ENCODE measurements around the gene FSTL5.

The FSTL5 gene

GRCh38 chr4:161454860-161455259 lies 708.9 kb downstream of the FSTL5 start:
- no peak for ATAC-seq
- TF ChIP-seq GLIS3 (CRISPR knock-in tag; IDR thresholded peaks at IDR 0.05), result no peak
- TF ChIP-seq, protein P1, sequence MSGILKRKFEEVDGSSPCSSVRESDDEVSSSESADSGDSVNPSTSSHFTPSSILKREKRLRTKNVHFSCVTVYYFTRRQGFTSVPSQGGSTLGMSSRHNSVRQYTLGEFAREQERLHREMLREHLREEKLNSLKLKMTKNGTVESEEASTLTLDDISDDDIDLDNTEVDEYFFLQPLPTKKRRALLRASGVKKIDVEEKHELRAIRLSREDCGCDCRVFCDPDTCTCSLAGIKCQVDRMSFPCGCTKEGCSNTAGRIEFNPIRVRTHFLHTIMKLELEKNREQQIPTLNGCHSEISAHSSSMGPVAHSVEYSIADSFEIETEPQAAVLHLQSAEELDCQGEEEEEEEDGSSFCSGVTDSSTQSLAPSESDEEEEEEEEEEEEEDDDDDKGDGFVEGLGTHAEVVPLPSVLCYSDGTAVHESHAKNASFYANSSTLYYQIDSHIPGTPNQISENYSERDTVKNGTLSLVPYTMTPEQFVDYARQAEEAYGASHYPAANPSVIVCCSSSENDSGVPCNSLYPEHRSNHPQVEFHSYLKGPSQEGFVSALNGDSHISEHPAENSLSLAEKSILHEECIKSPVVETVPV (CRISPR knock-in tag; IDR thresholded peaks at IDR 0.05), result no peak
- TF ChIP-seq OSR1 (CRISPR knock-in tag; IDR thresholded peaks at IDR 0.05), result no peak
- TF ChIP-seq ZNF70 (CRISPR knock-in tag; IDR thresholded peaks at IDR 0.05), result no peak

GRCh38 chr4:161448550-161449180 lies 715.1 kb downstream of the FSTL5 start:
- no peak for TF ChIP-seq RARB (CRISPR knock-in tag; IDR thresholded peaks at IDR 0.05)
- TF ChIP-seq SNAI2 (CRISPR knock-in tag; IDR thresholded peaks at IDR 0.05), result no peak
- no peak for TF ChIP-seq CSDC2 (CRISPR knock-in tag; IDR thresholded peaks at IDR 0.05)
- TF ChIP-seq PATZ1 (CRISPR knock-in tag; IDR thresholded peaks at IDR 0.05; ENCODE audit: borderline replicate concordance), result no peak
- no peak for TF ChIP-seq ZNF565 (CRISPR knock-in tag; conservative IDR thresholded peaks at IDR 0.05; ENCODE audit: low read depth)
- TF ChIP-seq ZNF8 (CRISPR knock-in tag; IDR thresholded peaks at IDR 0.05), result no peak
- no peak for TF ChIP-seq GLIS3 (CRISPR knock-in tag; IDR thresholded peaks at IDR 0.05)
- TF ChIP-seq TOX (CRISPR knock-in tag; IDR thresholded peaks at IDR 0.05; ENCODE audit: borderline replicate concordance), result no peak
- TF ChIP-seq, protein P2, sequence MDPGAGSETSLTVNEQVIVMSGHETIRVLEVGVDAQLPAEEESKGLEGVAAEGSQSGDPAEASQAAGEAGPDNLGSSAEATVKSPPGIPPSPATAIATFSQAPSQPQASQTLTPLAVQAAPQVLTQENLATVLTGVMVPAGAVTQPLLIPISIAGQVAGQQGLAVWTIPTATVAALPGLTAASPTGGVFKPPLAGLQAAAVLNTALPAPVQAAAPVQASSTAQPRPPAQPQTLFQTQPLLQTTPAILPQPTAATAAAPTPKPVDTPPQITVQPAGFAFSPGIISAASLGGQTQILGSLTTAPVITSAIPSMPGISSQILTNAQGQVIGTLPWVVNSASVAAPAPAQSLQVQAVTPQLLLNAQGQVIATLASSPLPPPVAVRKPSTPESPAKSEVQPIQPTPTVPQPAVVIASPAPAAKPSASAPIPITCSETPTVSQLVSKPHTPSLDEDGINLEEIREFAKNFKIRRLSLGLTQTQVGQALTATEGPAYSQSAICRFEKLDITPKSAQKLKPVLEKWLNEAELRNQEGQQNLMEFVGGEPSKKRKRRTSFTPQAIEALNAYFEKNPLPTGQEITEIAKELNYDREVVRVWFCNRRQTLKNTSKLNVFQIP (CRISPR knock-in tag; IDR thresholded peaks at IDR 0.05; ENCODE audit: borderline replicate concordance, low read depth), result no peak
- no peak for TF ChIP-seq TCF4 (CRISPR knock-in tag; IDR thresholded peaks at IDR 0.05; ENCODE audit: borderline replicate concordance)
- TF ChIP-seq, protein P1 (CRISPR knock-in tag; IDR thresholded peaks at IDR 0.05), result no peak
- no peak for TF ChIP-seq BACH2 (CRISPR knock-in tag; IDR thresholded peaks at IDR 0.05; ENCODE audit: borderline replicate concordance)
- no peak for TF ChIP-seq PPARA (CRISPR knock-in tag; IDR thresholded peaks at IDR 0.05; ENCODE audit: borderline replicate concordance)
- TF ChIP-seq ZNF70 (CRISPR knock-in tag; IDR thresholded peaks at IDR 0.05), result no peak
- TF ChIP-seq OSR1 (CRISPR knock-in tag; IDR thresholded peaks at IDR 0.05), result no peak
- no peak for ATAC-seq

GRCh38 chr4:161444626-161445025 lies 719.2 kb downstream of the FSTL5 start:
- no peak for ATAC-seq
- TF ChIP-seq PPARA (CRISPR knock-in tag; IDR thresholded peaks at IDR 0.05; ENCODE audit: borderline replicate concordance) (no peak), CSDC2 (CRISPR knock-in tag; IDR thresholded peaks at IDR 0.05) (no peak), ZNF8 (CRISPR knock-in tag; IDR thresholded peaks at IDR 0.05) (no peak), ESRRG (CRISPR knock-in tag; IDR thresholded peaks at IDR 0.05) (no peak), ARNTL (CRISPR knock-in tag; IDR thresholded peaks at IDR 0.05; ENCODE audit: borderline replicate concordance, low read depth) (no peak)

DNA sequence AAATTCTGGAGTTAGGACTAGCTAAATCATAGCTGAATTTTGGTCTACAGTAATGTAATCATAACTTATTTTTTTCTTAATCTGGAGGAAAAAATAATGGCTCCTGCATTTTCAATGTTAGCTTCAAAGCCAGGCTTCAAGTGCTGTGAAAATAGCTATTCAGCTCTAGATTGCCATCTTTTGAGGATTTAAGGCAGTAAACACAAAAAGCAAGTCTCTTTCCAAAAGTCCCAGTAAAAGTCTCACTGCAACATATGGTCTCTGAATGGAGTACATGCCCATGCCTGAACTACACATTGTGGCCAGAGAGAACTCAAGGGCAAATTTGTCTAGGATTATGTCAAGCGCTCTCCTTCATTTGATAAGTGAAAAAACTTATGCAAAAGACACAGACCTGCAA lies 720.9 kb downstream of the FSTL5 start:
- no peak for ATAC-seq
- TF ChIP-seq GLIS3 (CRISPR knock-in tag; IDR thresholded peaks at IDR 0.05), result no peak
- TF ChIP-seq ARNTL (CRISPR knock-in tag; IDR thresholded peaks at IDR 0.05; ENCODE audit: borderline replicate concordance, low read depth), result no peak
- TF ChIP-seq OSR1 (CRISPR knock-in tag; IDR thresholded peaks at IDR 0.05), result no peak
- no peak for TF ChIP-seq PPARA (CRISPR knock-in tag; IDR thresholded peaks at IDR 0.05; ENCODE audit: borderline replicate concordance)
- TF ChIP-seq, protein P1 (CRISPR knock-in tag; IDR thresholded peaks at IDR 0.05), result no peak
- TF ChIP-seq ESRRG (CRISPR knock-in tag; IDR thresholded peaks at IDR 0.05), result no peak
- TF ChIP-seq CSDC2 (CRISPR knock-in tag; IDR thresholded peaks at IDR 0.05), result no peak
- no peak for TF ChIP-seq ZNF70 (CRISPR knock-in tag; IDR thresholded peaks at IDR 0.05)

Measured in SK-N-SH treated with all-trans-retinoic acid at 6 μM for 48 hours (cell line).